ENCODE results near the gene CYB5RL.
"Not testable (repeated sequence)": the region's sequence is repeated elsewhere in the genome, so short reads cannot be mapped to it uniquely, and the experiment has no call there.

CYB5RL gene

GRCh38 chr1:54225986-54226559 is 26.2 kb upstream of the CYB5RL start:
- DNase-seq, result no peak

GRCh38 chr1:54225378-54225777 is 25.5 kb upstream of the CYB5RL start:
- no peak for DNase-seq

GRCh38 chr1:54224233-54224632 is 24.4 kb upstream of the CYB5RL start:
- DNase-seq, result peak in 1 of 6 experiments; percentile 4

- no peak for DNase-seq
Measured at GRCh38 chr1:54223441-54224202, 23.8 kb upstream of the CYB5RL start.

- DNase-seq, result no peak
Measured at GRCh38 chr1:54222711-54223110, 22.9 kb upstream of the CYB5RL start.

- no peak for DNase-seq
Measured at GRCh38 chr1:54221867-54222484, 22.1 kb upstream of the CYB5RL start.

- no peak for DNase-seq
Measured at GRCh38 chr1:54221113-54221834, 21.4 kb upstream of the CYB5RL start.

GRCh38 chr1:54220004-54220811 is 20.4 kb upstream of the CYB5RL start:
- DNase-seq, result no peak

GRCh38 chr1:54219688-54220003 is 19.8 kb upstream of the CYB5RL start:
- no peak for DNase-seq

GRCh38 chr1:54218883-54219687 is 19.3 kb upstream of the CYB5RL start:
- no peak for DNase-seq

GRCh38 chr1:54215523-54215922 is 15.7 kb upstream of the CYB5RL start:
- DNase-seq, result no peak

- no peak for DNase-seq
Measured at GRCh38 chr1:54212872-54213271, 13.0 kb upstream of the CYB5RL start.

- not testable (repeated sequence) for DNase-seq
Measured at GRCh38 chr1:54207896-54208295, 8.1 kb upstream of the CYB5RL start.

GRCh38 chr1:54207287-54207686 is 7.5 kb upstream of the CYB5RL start:
- DNase-seq, result no peak

- DNase-seq, result no peak
Measured at GRCh38 chr1:54204199-54204598, 4.4 kb upstream of the CYB5RL start.

- DNase-seq, result no peak
Measured at GRCh38 chr1:54200519-54200997, 728 bp upstream of the CYB5RL start.

- peak in 1 of 6 experiments; percentile 40 for DNase-seq
Measured at GRCh38 chr1:54199151-54199764, 572 bp downstream of the CYB5RL start.

- no peak for DNase-seq
Measured at GRCh38 chr1:54193453-54193852, 6.4 kb downstream of the CYB5RL start.

- DNase-seq, result no peak
Measured at GRCh38 chr1:54191525-54191924, 8.3 kb downstream of the CYB5RL start.

- no peak for DNase-seq
Measured at GRCh38 chr1:54190526-54190925, 9.3 kb downstream of the CYB5RL start.

- DNase-seq, result no peak
Measured at GRCh38 chr1:54188291-54188690, 11.5 kb downstream of the CYB5RL start.
